Astrocyte of the cerebellum (primary cell): ENCODE data around the gene TARS3.

Experiments
- DNase-seq: peaks from one replicate; pipeline ENCODE4 v3.0.0-alpha.2; 2011; ENCODE audit warnings: low read depth
- H3K4me3 ChIP-seq: 2 replicates; pipeline ENCODE4 v1.5.1; 2011; ENCODE audit warnings: mild to moderate bottlenecking, low read depth, low read length, moderate library complexity
- CTCF ChIP-seq: IDR thresholded peaks from 2 replicates; pipeline ENCODE4 v1.5.1; 2012; ENCODE audit warnings: low read length, low read depth, moderate library complexity, mild to moderate bottlenecking; ENCODE audit errors: missing control alignments
- in situ Hi-C: cut with HindIII; loops from 2 replicates; pipeline ENCODE4 v1.10.0; 2017; ENCODE audit warnings: low sequenced_read_pairs

The TARS3 gene

GRCh38 chr15:101621961-101622360 is 102.3 kb downstream of the TARS3 start:
- no peak for TF ChIP-seq CTCF
- in situ Hi-C loops = loop anchor here (10.0 kb wide), 1 partner anchor 327 kb away; the partner anchor contains the start of gene SNRPA1
- DNase-seq = no peak
- H3K4me3 ChIP-seq = no peak overlapping the region

GRCh38 chr15:101620671-101621070 is 103.6 kb downstream of the TARS3 start:
- in situ Hi-C loops = loop anchor here (10.0 kb wide), 1 partner anchor 326 kb away; the partner anchor contains the start of gene SNRPA1
- no peak overlapping the region for H3K4me3 ChIP-seq
- no peak for TF ChIP-seq CTCF
- DNase-seq = no peak

- TF ChIP-seq CTCF = no peak
- DNase-seq = no peak
- no peak overlapping the region for H3K4me3 ChIP-seq
- in situ Hi-C loops = no loop called here
These were observed 104.7 kb downstream of the TARS3 start for GRCh38 chr15:101619615-101619865.

- DNase-seq = no peak
- in situ Hi-C loops = no loop called here
- no peak for TF ChIP-seq CTCF
- H3K4me3 ChIP-seq = no peak overlapping the region
These were observed 105.2 kb downstream of the TARS3 start for GRCh38 chr15:101618851-101619614.

- no peak for DNase-seq
- TF ChIP-seq CTCF = no peak
- no peak overlapping the region for H3K4me3 ChIP-seq
- in situ Hi-C loops = no loop called here
These were observed 106.2 kb downstream of the TARS3 start for GRCh38 chr15:101618076-101618475.

GRCh38 chr15:101617390-101617965 is 106.8 kb downstream of the TARS3 start:
- in situ Hi-C loops = no loop called here

More at GRCh38 chr15:101617390-101617965, 106.8 kb downstream of the TARS3 start:
- no peak for DNase-seq
- TF ChIP-seq CTCF = no peak
- no peak overlapping the region for H3K4me3 ChIP-seq
